ENCODE results near the gene BPIFB4. TPM values are rescaled to one million over a fixed set of nuclear protein-coding genes. Genes with fewer than 3 reads are reported as not detected.

Gene BPIFB4
- total RNA-seq, 1 experiment from 2014 or later: not detected

GRCh38 chr20:33068251-33068939 lies 11.0 kb upstream of the BPIFB4 start:
- no peak for DNase-seq (ENCODE audit: low spot score)
- Histone ChIP-seq H3K27me3 (replicated peaks; ENCODE audit: insufficient read depth, low read depth, low read length, poor library complexity) (no peaks in the 10 kb centered on the region), H3K9me3 (ENCODE audit: low read depth, low read length, poor library complexity, severe bottlenecking) (no peaks in the 10 kb centered on the region), H3K27ac (ENCODE audit: low read depth, low read length, poor library complexity, severe bottlenecking) (no peak overlapping the region), H3K36me3 (ENCODE audit: insufficient read depth, low read length, poor library complexity, severe bottlenecking) (no peaks in the 10 kb centered on the region), H3K4me3 (ENCODE audit: low read depth, low read length, poor library complexity, severe bottlenecking) (no peak overlapping the region), H3K4me1 (ENCODE audit: insufficient read depth, low read length, poor library complexity, severe bottlenecking) (no peaks in the 10 kb centered on the region)
- intact Hi-C loops (cut with micrococcal nuclease; ENCODE audit: unreplicated experiment): no loop called here
- no peak for TF ChIP-seq EZH2 (IDR thresholded peaks at IDR 0.05; ENCODE audit: borderline replicate concordance, low read depth, low read length, poor library complexity, severe bottlenecking)
- no peak for TF ChIP-seq CTCF (conservative IDR thresholded peaks at IDR 0.05; ENCODE audit: low read depth, low read length)
- POLR2A ChIA-PET (ENCODE audit: low non-redundant PET): no interaction called here
- CTCF ChIA-PET: no interaction called here
- BruUV-seq (replicated peaks): no TSS peak

- CTCF ChIA-PET: no interaction called here
- Histone ChIP-seq H3K4me1 (ENCODE audit: insufficient read depth, low read length, poor library complexity, severe bottlenecking) (no peaks in the 10 kb centered on the region), H3K4me3 (ENCODE audit: low read depth, low read length, poor library complexity, severe bottlenecking) (no peak overlapping the region), H3K27ac (ENCODE audit: low read depth, low read length, poor library complexity, severe bottlenecking) (no peak overlapping the region), H3K9me3 (ENCODE audit: low read depth, low read length, poor library complexity, severe bottlenecking) (no peaks in the 10 kb centered on the region), H3K27me3 (replicated peaks; ENCODE audit: insufficient read depth, low read depth, low read length, poor library complexity) (no peaks in the 10 kb centered on the region), H3K36me3 (ENCODE audit: insufficient read depth, low read length, poor library complexity, severe bottlenecking) (no peaks in the 10 kb centered on the region)
- no peak for DNase-seq (ENCODE audit: low spot score)
- TF ChIP-seq EZH2 (IDR thresholded peaks at IDR 0.05; ENCODE audit: borderline replicate concordance, low read depth, low read length, poor library complexity, severe bottlenecking) (no peak), CTCF (conservative IDR thresholded peaks at IDR 0.05; ENCODE audit: low read depth, low read length) (no peak)
- POLR2A ChIA-PET (ENCODE audit: low non-redundant PET): no interaction called here
- BruUV-seq (replicated peaks): no TSS peak
- intact Hi-C loops (cut with micrococcal nuclease; ENCODE audit: unreplicated experiment): no loop called here
Observed at GRCh38 chr20:33069673-33070072, 9.8 kb upstream of the BPIFB4 start.

- intact Hi-C loops (cut with micrococcal nuclease; ENCODE audit: unreplicated experiment): no loop called here
- Histone ChIP-seq H3K4me3 (ENCODE audit: low read depth, low read length, poor library complexity, severe bottlenecking) (no peak overlapping the region), H3K4me1 (ENCODE audit: insufficient read depth, low read length, poor library complexity, severe bottlenecking) (no peaks in the 10 kb centered on the region), H3K27me3 (replicated peaks; ENCODE audit: insufficient read depth, low read depth, low read length, poor library complexity) (peaks cover 3% of the 10 kb centered on the region), H3K9me3 (ENCODE audit: low read depth, low read length, poor library complexity, severe bottlenecking) (no peaks in the 10 kb centered on the region), H3K27ac (ENCODE audit: low read depth, low read length, poor library complexity, severe bottlenecking) (no peak overlapping the region), H3K36me3 (ENCODE audit: insufficient read depth, low read length, poor library complexity, severe bottlenecking) (no peaks in the 10 kb centered on the region)
- DNase-seq (ENCODE audit: low spot score): no peak
- ChIA-PET CTCF (no interaction called here), POLR2A (ENCODE audit: low non-redundant PET) (no interaction called here)
- no peak for TF ChIP-seq EZH2 (IDR thresholded peaks at IDR 0.05; ENCODE audit: borderline replicate concordance, low read depth, low read length, poor library complexity, severe bottlenecking)
- TF ChIP-seq CTCF (conservative IDR thresholded peaks at IDR 0.05; ENCODE audit: low read depth, low read length): no peak
- BruUV-seq (replicated peaks): no TSS peak
Observed at GRCh38 chr20:33070111-33071053, 9.1 kb upstream of the BPIFB4 start.
